Activated T-cell treated with anti-CD3 and anti-CD28 coated beads, Interleukin-2, amount 50 U/mL, for 72 hours (primary cell): ENCODE data around the gene TTYH3. TPM values are rescaled to one million over a fixed set of nuclear protein-coding genes. Genes with fewer than 3 reads are reported as not detected.
"Not testable (repeated sequence)": the region's sequence is repeated elsewhere in the genome, so short reads cannot be mapped to it uniquely, and the experiment has no call there.

Source experiments
- ATAC-seq, 2 donors: fragments of 150-1000 bp; cut with Tn5 transposase; replicated peaks in 1 of 2; 2 replicates each; pipeline ENCODE4 v1.10.0; 2021; ENCODE audit warnings: moderate library complexity in 2 of 2, mild to moderate bottlenecking in 1 of 2
- DNase-seq, 2 donors: peaks; one replicate each; pipeline ENCODE4 v3.0.0; 2021 to 2022; ENCODE audit warnings: mixed read lengths in 1 of 2
- H3K27ac Mint-ChIP-seq: one replicate; pipeline ENCODE4 v1.8.0; 2022; ENCODE audit warnings: mild to moderate bottlenecking, moderate library complexity, mixed read lengths
- H3K27me3 Mint-ChIP-seq: one replicate; pipeline ENCODE4 v1.8.0; 2022; ENCODE audit warnings: low read depth, mixed read lengths
- H3K36me3 Mint-ChIP-seq, 2 donors: one replicate each; pipeline ENCODE4 v1.8.0; 2022; ENCODE audit warnings: mixed read lengths in 2 of 2, mild to moderate bottlenecking in 1 of 2; ENCODE audit not compliant: insufficient read depth in 2 of 2
- H3K4me1 Mint-ChIP-seq: one replicate; pipeline ENCODE4 v1.8.0; 2022; ENCODE audit warnings: low read depth, mixed read lengths
- H3K4me3 Mint-ChIP-seq, 2 donors: one replicate each; pipeline ENCODE4 v1.8.0; 2022; ENCODE audit warnings: mild to moderate bottlenecking in 2 of 2, mixed read lengths in 2 of 2, moderate library complexity in 2 of 2
- H3K9me3 Mint-ChIP-seq, 2 donors: one replicate each; pipeline ENCODE4 v1.8.0; 2022; ENCODE audit warnings: mixed read lengths in 2 of 2
- total RNA-seq, 2 donors: library from RNA; stranded (reverse); gene quantifications; one replicate each; pipeline ENCODE4 v1.2.3, GENCODE V29; 2022

The TTYH3 gene
- total RNA-seq = 10 to 100 TPM; 30.0 to 36.4 TPM

- no peaks in the 10 kb centered on the region for H3K36me3 Mint-ChIP-seq
- peak within 1 kb of the TSS; percentile 98 for H3K4me3 Mint-ChIP-seq
- H3K27ac Mint-ChIP-seq = peak within 1 kb of the TSS; percentile 90
- no peaks in the 10 kb centered on the region for H3K27me3 Mint-ChIP-seq
- no peaks in the 10 kb centered on the region for H3K9me3 Mint-ChIP-seq
- H3K4me1 Mint-ChIP-seq = peaks cover 23% of the 10 kb centered on the region
- DNase-seq = peak in 1 of 2 donors; percentile 11
- peak; percentile 51 to 63 for ATAC-seq
Observed at GRCh38 chr7:2631946-2632732, at the start of gene TTYH3. TSS of gene TTYH3 (plus strand) at chr7:2631986. CDS start at chr7:2632156, 170 bp downstream.

GRCh38 chr7:2582006-2582735, 49.6 kb upstream of the TTYH3 start:
- Mint-ChIP-seq H3K36me3 (peaks cover 0 to 3% of the 10 kb centered on the region in 2 donors), H3K9me3 (no peaks in the 10 kb centered on the region), H3K4me1 (no peaks in the 10 kb centered on the region), H3K4me3 (no peak overlapping the region), H3K27ac (no peak overlapping the region), H3K27me3 (no peaks in the 10 kb centered on the region)
- ATAC-seq (no peak), DNase-seq (no peak)

- H3K36me3 Mint-ChIP-seq = peaks cover 0 to 3% of the 10 kb centered on the region in 2 donors
- H3K9me3 Mint-ChIP-seq = no peaks in the 10 kb centered on the region
- H3K4me3 Mint-ChIP-seq = no peak overlapping the region
- ATAC-seq = no peak
- H3K27me3 Mint-ChIP-seq = no peaks in the 10 kb centered on the region
- H3K27ac Mint-ChIP-seq = no peak overlapping the region
- no peaks in the 10 kb centered on the region for H3K4me1 Mint-ChIP-seq
- no peak for DNase-seq
Observed at GRCh38 chr7:2583798-2584580, 47.8 kb upstream of the TTYH3 start.

GRCh38 chr7:2585446-2585845, 46.3 kb upstream of the TTYH3 start:
- Mint-ChIP-seq H3K4me3 (no peak overlapping the region), H3K36me3 (peaks cover 0 to 3% of the 10 kb centered on the region in 2 donors), H3K4me1 (no peaks in the 10 kb centered on the region), H3K9me3 (no peaks in the 10 kb centered on the region), H3K27ac (no peak overlapping the region), H3K27me3 (no peaks in the 10 kb centered on the region)
- ATAC-seq = no peak
- DNase-seq = no peak

GRCh38 chr7:2586326-2587020, 45.3 kb upstream of the TTYH3 start:
- Mint-ChIP-seq H3K4me1 (no peaks in the 10 kb centered on the region), H3K27ac (no peak overlapping the region), H3K36me3 (peaks cover 0 to 3% of the 10 kb centered on the region in 2 donors), H3K4me3 (no peak overlapping the region), H3K9me3 (no peaks in the 10 kb centered on the region), H3K27me3 (no peaks in the 10 kb centered on the region)
- ATAC-seq (no peak), DNase-seq (no peak)

GRCh38 chr7:2587134-2587533, 44.7 kb upstream of the TTYH3 start:
- H3K27me3 Mint-ChIP-seq = no peaks in the 10 kb centered on the region
- H3K4me3 Mint-ChIP-seq = no peak overlapping the region
- H3K27ac Mint-ChIP-seq = no peak overlapping the region
- no peaks in the 10 kb centered on the region for H3K9me3 Mint-ChIP-seq
- ATAC-seq = no peak
- no peak for DNase-seq
- no peaks in the 10 kb centered on the region for H3K4me1 Mint-ChIP-seq
- peaks cover 0 to 3% of the 10 kb centered on the region in 2 donors for H3K36me3 Mint-ChIP-seq

GRCh38 chr7:2587778-2588177, 44.0 kb upstream of the TTYH3 start:
- H3K4me1 Mint-ChIP-seq = no peaks in the 10 kb centered on the region
- H3K36me3 Mint-ChIP-seq = peaks cover 0 to 3% of the 10 kb centered on the region in 2 donors
- H3K27me3 Mint-ChIP-seq = no peaks in the 10 kb centered on the region
- DNase-seq (no peak), ATAC-seq (no peak)
- H3K4me3 Mint-ChIP-seq = no peak overlapping the region
- H3K27ac Mint-ChIP-seq = no peak overlapping the region
- H3K9me3 Mint-ChIP-seq = no peaks in the 10 kb centered on the region

GRCh38 chr7:2589341-2589740, 42.4 kb upstream of the TTYH3 start:
- Mint-ChIP-seq H3K4me3 (no peak overlapping the region), H3K4me1 (no peaks in the 10 kb centered on the region), H3K27me3 (no peaks in the 10 kb centered on the region), H3K36me3 (peaks cover 0 to 3% of the 10 kb centered on the region in 2 donors), H3K9me3 (no peaks in the 10 kb centered on the region), H3K27ac (no peak overlapping the region)
- DNase-seq = no peak
- no peak for ATAC-seq

- not testable (repeated sequence) for H3K4me1 Mint-ChIP-seq, H3K27me3 Mint-ChIP-seq, H3K9me3 Mint-ChIP-seq, H3K4me3 Mint-ChIP-seq, DNase-seq, H3K36me3 Mint-ChIP-seq, H3K27ac Mint-ChIP-seq, ATAC-seq
Observed at GRCh38 chr7:2589941-2590340, 41.8 kb upstream of the TTYH3 start.

- H3K36me3 Mint-ChIP-seq = no peaks in the 10 kb centered on the region
- H3K4me3 Mint-ChIP-seq = no peak overlapping the region
- ATAC-seq (no peak), DNase-seq (no peak)
- H3K4me1 Mint-ChIP-seq = no peaks in the 10 kb centered on the region
- H3K9me3 Mint-ChIP-seq = no peaks in the 10 kb centered on the region
- no peaks in the 10 kb centered on the region for H3K27me3 Mint-ChIP-seq
- no peak overlapping the region for H3K27ac Mint-ChIP-seq
Observed at GRCh38 chr7:2592375-2592865, 39.4 kb upstream of the TTYH3 start.

GRCh38 chr7:2593036-2593727, 38.6 kb upstream of the TTYH3 start:
- Mint-ChIP-seq H3K36me3 (no peaks in the 10 kb centered on the region), H3K27ac (no peak overlapping the region), H3K27me3 (no peaks in the 10 kb centered on the region), H3K4me3 (no peak overlapping the region), H3K4me1 (no peaks in the 10 kb centered on the region), H3K9me3 (no peaks in the 10 kb centered on the region)
- DNase-seq = no peak
- no peak for ATAC-seq

- Mint-ChIP-seq H3K36me3 (no peaks in the 10 kb centered on the region), H3K27ac (no peak overlapping the region), H3K4me1 (no peaks in the 10 kb centered on the region), H3K4me3 (no peak overlapping the region), H3K27me3 (no peaks in the 10 kb centered on the region), H3K9me3 (no peaks in the 10 kb centered on the region)
- no peak for ATAC-seq
- no peak for DNase-seq
Observed at GRCh38 chr7:2594599-2594998, 37.2 kb upstream of the TTYH3 start.
